ENCODE measurements around the gene ZBTB8OS. TPM values are rescaled to one million over a fixed set of nuclear protein-coding genes. Genes with fewer than 3 reads are reported as not detected.
"Not testable (repeated sequence)": the region's sequence is repeated elsewhere in the genome, so short reads cannot be mapped to it uniquely, and the experiment has no call there.

ZBTB8OS gene
- total RNA-seq, 6 experiments from 2014 or later: 14.1 to 27.6 (median 19.6) TPM

- H3K9me3 ChIP-seq: no peaks in the 10 kb centered on the region
These were observed 5.9 kb downstream of the ZBTB8OS start for GRCh38 chr1:32644426-32644825.

GRCh38 chr1:32642292-32642827 is 8.0 kb downstream of the ZBTB8OS start:
- H3K27me3 ChIP-seq; DNase-seq; ATAC-seq; intact Hi-C loops (cut with DNase I); H3K27ac ChIP-seq; H3K9me3 ChIP-seq; H3K4me1 ChIP-seq; H3K4me3 ChIP-seq; H3K36me3 ChIP-seq: not testable (repeated sequence)
- 78% methylated on average over 4 of the region's 8 CpGs for WGBS (ENCODE audit: insufficient coverage, low coverage, low lambda C conversion rate, missing lambda C conversion rate)

More at GRCh38 chr1:32644426-32644825, 5.9 kb downstream of the ZBTB8OS start:
- DNase-seq: no peak
- no peak for TF ChIP-seq CTCF (IDR thresholded peaks at IDR 0.05)
- TF ChIP-seq POLR2A (IDR thresholded peaks at IDR 0.05): no peak
- peak in 1 of 4 donors; percentile 48 for ATAC-seq
- Histone ChIP-seq H3K4me1 (peaks cover 0 to 12% (median 0%) of the 10 kb centered on the region in 4 donors), H3K27me3 (no peaks in the 10 kb centered on the region), H3K36me3 (no peaks in the 10 kb centered on the region), H3K4me3 (no peak overlapping the region), H3K27ac (no peak overlapping the region)
- WGBS (ENCODE audit: insufficient coverage, low coverage, low lambda C conversion rate, missing lambda C conversion rate): 30% methylated on average over 4 of the region's 4 CpGs
- intact Hi-C loops (cut with DNase I): no loop called here

GRCh38 chr1:32639489-32640075 is 10.8 kb downstream of the ZBTB8OS start:
- ATAC-seq (no peak), DNase-seq (no peak)
- Histone ChIP-seq H3K36me3 (no peaks in the 10 kb centered on the region), H3K4me1 (no peaks in the 10 kb centered on the region), H3K4me3 (no peak overlapping the region), H3K27ac (no peak overlapping the region), H3K27me3 (no peaks in the 10 kb centered on the region), H3K9me3 (no peaks in the 10 kb centered on the region)
- TF ChIP-seq POLR2A (IDR thresholded peaks at IDR 0.05): no peak
- no peak for TF ChIP-seq CTCF (IDR thresholded peaks at IDR 0.05)
- intact Hi-C loops (cut with DNase I): no loop called here
- 100% methylated on average over 1 of the region's 1 CpG for WGBS (ENCODE audit: insufficient coverage, low coverage, low lambda C conversion rate, missing lambda C conversion rate)

GRCh38 chr1:32636914-32637645 is 13.3 kb downstream of the ZBTB8OS start:
- H3K4me1 ChIP-seq: no peaks in the 10 kb centered on the region
- 81% methylated on average over 15 of the region's 16 CpGs for WGBS (ENCODE audit: insufficient coverage, low coverage, low lambda C conversion rate, missing lambda C conversion rate)
- ATAC-seq: no peak
- peaks cover 0 to 17% (median 2%) of the 10 kb centered on the region in 4 donors for H3K36me3 ChIP-seq
- H3K4me3 ChIP-seq: no peak overlapping the region
- no peaks in the 10 kb centered on the region for H3K27me3 ChIP-seq
- intact Hi-C loops (cut with DNase I): no loop called here
- H3K9me3 ChIP-seq: no peaks in the 10 kb centered on the region
- TF ChIP-seq CTCF (IDR thresholded peaks at IDR 0.05): no peak
- no peak for TF ChIP-seq POLR2A (IDR thresholded peaks at IDR 0.05)
- no peak for DNase-seq
- no peak overlapping the region for H3K27ac ChIP-seq

All from right lobe of liver (tissue), 6 donors.